Thoracic aorta (tissue), 2 donors: ENCODE results near the gene CTSA. TPM values are rescaled to one million over a fixed set of nuclear protein-coding genes. Genes with fewer than 3 reads are reported as not detected.

Experiments used
- ATAC-seq: fragments of 150-250 bp; one replicate; pipeline ENCODE4 v1.8.0; 2017; ENCODE audit warnings: low read depth; ENCODE audit not compliant: insufficient number of reproducible peaks, low FRiP score
- DNase-seq: peaks from one replicate; pipeline ENCODE4 v3.0.0-alpha.2; 2020; ENCODE audit warnings: low spot score
- H3K27ac ChIP-seq, 2 donors: fragments of 200-600 bp; sonication (generic); 1 replicate in 1 of 2; 2 replicates in 1 of 2; pipeline ENCODE4 v1.5.1; 2016; ENCODE audit warnings: mild to moderate bottlenecking in 2 of 2, moderate library complexity in 2 of 2
- H3K27me3 ChIP-seq: fragments of 200-600 bp; sonication (generic); replicated peaks from 2 replicates; pipeline ENCODE4 v1.6.0; 2016; ENCODE audit warnings: mild to moderate bottlenecking; ENCODE audit not compliant: insufficient read depth
- H3K36me3 ChIP-seq: fragments of 200-600 bp; sonication (generic); one replicate; pipeline ENCODE4 v1.5.1; 2016
- H3K4me1 ChIP-seq, 2 donors: fragments of 200-600 bp; sonication (generic); 1 replicate in 1 of 2; 2 replicates in 1 of 2; pipeline versions ENCODE4 v1.5.1 to v1.6.0; 2016; ENCODE audit warnings: low read depth in 2 of 2, mild to moderate bottlenecking in 1 of 2; ENCODE audit not compliant: control insufficient read depth in 1 of 2
- H3K4me3 ChIP-seq: fragments of 200-600 bp; sonication (generic); 2 replicates; pipeline ENCODE4 v1.5.1; 2016; ENCODE audit warnings: mild to moderate bottlenecking
- H3K9me3 ChIP-seq: fragments of 200-600 bp; sonication (generic); 2 replicates; pipeline ENCODE4 v1.5.1; 2016
- CTCF ChIP-seq: fragments of 200-600 bp; sonication (generic); IDR thresholded peaks from one replicate; pipeline ENCODE4 v1.5.1; 2019; ENCODE audit warnings: antibody characterized with exemption
- total RNA-seq, 2 donors: library from RNA; depleted of rRNA; stranded (reverse); fragments of >200 nt; gene quantifications; one replicate each; pipeline versions ENCODE4 v1.1.0 to v1.2.3, GENCODE V29; 2016

CTSA gene
- total RNA-seq, 2 donors from 2014 or later = 73.7 to 109 TPM

GRCh38 chr20:45948261-45948733 is 57.2 kb downstream of the CTSA start:
- Histone ChIP-seq H3K4me3 (no peak overlapping the region), H3K36me3 (peaks cover 96% of the 10 kb centered on the region), H3K27ac (no peak overlapping the region), H3K27me3 (no peaks in the 10 kb centered on the region), H3K4me1 (no peaks in the 10 kb centered on the region), H3K9me3 (no peaks in the 10 kb centered on the region)
- ATAC-seq (no peak), DNase-seq (no peak)
- no peak for TF ChIP-seq CTCF

Other genes starting within 250 kb of the CTSA start
- gene WFDC11, start 221.1 kb upstream of the CTSA start, total RNA-seq = not detected
- gene WFDC13, start 189.3 kb upstream of the CTSA start, total RNA-seq = not detected
- not detected for gene WFDC10B, start 186.3 kb upstream of the CTSA start, total RNA-seq
- not detected for gene SPINT4, start 169.0 kb upstream of the CTSA start, total RNA-seq
- gene WFDC3, start 99.5 kb upstream of the CTSA start, total RNA-seq = not detected
- gene DNTTIP1, start 99.4 kb upstream of the CTSA start, total RNA-seq = 10 to 100 TPM; 15.3 to 31.4 TPM
- gene UBE2C, start 78.7 kb upstream of the CTSA start, total RNA-seq = not detected
- not detected for gene TNNC2, start 64.0 kb upstream of the CTSA start, total RNA-seq
- 100 to 1,000 TPM in 1 of 2 donors, 10 to 100 TPM in 1; 78.2 to 133 TPM for gene SNX21, start 57.5 kb upstream of the CTSA start, total RNA-seq
- gene ACOT8, start 33.9 kb upstream of the CTSA start, total RNA-seq = 10 to 100 TPM; 20.5 to 45.2 TPM
- 1 to 10 TPM; 3.0 to 6.1 TPM for gene ZSWIM3, start 33.7 kb upstream of the CTSA start, total RNA-seq
- 1 to 10 TPM; 6.4 to 7.4 TPM for gene ZSWIM1, start 10.1 kb upstream of the CTSA start, total RNA-seq
- gene SPATA25, start 3.7 kb upstream of the CTSA start, total RNA-seq = 10 to 100 TPM; 16.6 to 16.7 TPM
- 10 to 100 TPM; 19.7 to 78.7 TPM for gene NEURL2, start 127 bp upstream of the CTSA start, total RNA-seq
- gene PLTP, start 20.8 kb downstream of the CTSA start, total RNA-seq = 100 to 1,000 TPM; 182 to 637 TPM
- 10 to 100 TPM; 22.6 to 34.7 TPM for gene PCIF1, start 43.3 kb downstream of the CTSA start, total RNA-seq
- gene ZNF335, start 80.9 kb downstream of the CTSA start, total RNA-seq = 10 to 100 TPM; 28.8 to 30.1 TPM
- 1 to 10 TPM in 1 of 2 donors, not detected in 1; 3.7 TPM for gene MMP9, start 117.6 kb downstream of the CTSA start, total RNA-seq
- not detected for gene SLC12A5, start 137.9 kb downstream of the CTSA start, total RNA-seq
- 10 to 100 TPM; 23.7 to 28.6 TPM for gene NCOA5, start 198.6 kb downstream of the CTSA start, total RNA-seq
- gene CD40, start 227.0 kb downstream of the CTSA start, total RNA-seq = 10 to 100 TPM; 15.9 to 33.3 TPM